ENCODE data around the gene KCNMA1.
A peak's percentile ranks its signal among the peaks of the same experiment; 100 is the strongest.

Gene KCNMA1

GRCh38 chr10:76901701-76902100, 735.9 kb downstream of the KCNMA1 start:
- DNase-seq (ENCODE audit: low read depth) = no peak
- no peak overlapping the region for H3K4me3 ChIP-seq (ENCODE audit: control insufficient read depth, low read depth, low read length)
- no peak for TF ChIP-seq CTCF (IDR thresholded peaks at IDR 0.05; ENCODE audit: control insufficient read depth, insufficient read depth, low read depth, low read length, missing control alignments)

DNA sequence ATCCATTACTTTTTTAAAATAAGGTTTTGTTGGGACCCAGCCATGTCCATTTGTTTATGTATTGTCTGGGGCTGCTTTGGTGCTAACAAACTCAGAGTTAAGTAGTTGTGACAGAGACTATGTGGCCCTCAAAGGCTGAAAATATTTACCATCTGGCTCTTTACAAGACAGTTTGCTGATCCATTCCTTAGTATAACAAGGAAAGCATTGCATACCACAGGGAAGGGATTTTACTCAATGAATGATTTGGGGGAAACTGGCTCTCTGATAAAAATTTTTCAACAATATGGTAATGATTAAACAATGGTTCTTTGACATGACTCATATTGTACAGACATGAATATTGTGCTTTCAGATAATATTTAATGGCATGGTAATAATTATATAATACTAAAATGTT, 738.1 kb downstream of the KCNMA1 start:
- no peak overlapping the region for H3K4me3 ChIP-seq (ENCODE audit: control insufficient read depth, low read depth, low read length)
- TF ChIP-seq CTCF (IDR thresholded peaks at IDR 0.05; ENCODE audit: control insufficient read depth, insufficient read depth, low read depth, low read length, missing control alignments) = no peak
- peak; percentile 31 for DNase-seq (ENCODE audit: low read depth)

DNA sequence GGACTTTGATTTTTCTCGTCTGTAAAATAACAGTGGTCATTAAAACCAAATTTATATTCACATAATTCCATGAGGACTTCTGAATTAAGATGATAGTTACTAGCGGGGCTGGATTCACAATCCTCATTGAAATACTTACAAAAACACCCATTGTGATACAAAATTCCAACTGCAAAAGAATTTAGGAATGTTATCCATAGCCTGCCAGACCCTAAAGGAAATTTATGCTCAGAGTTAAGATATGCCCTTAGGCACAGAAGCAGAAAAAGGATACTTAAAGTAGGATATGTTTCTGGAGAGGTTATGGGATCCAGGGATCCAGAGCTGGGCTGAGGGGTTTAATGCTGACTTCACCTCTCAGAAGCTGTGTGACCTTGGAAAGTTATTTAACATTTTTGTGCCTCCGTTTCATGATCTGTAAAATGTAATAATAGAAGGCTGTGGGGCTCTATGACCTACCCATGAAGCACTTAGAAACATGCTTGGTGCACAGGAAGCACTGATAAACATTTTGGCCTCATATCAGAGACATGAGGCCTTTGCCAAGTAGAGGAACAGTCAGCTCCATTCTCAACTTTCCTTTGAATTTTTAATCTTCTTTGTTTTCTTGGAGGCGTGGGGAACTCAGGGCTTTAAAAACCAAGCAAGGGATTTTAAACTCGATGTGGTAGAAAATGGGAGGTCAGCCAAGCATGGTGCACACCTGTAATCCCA, 744.7 kb downstream of the KCNMA1 start:
- H3K4me3 ChIP-seq (ENCODE audit: control insufficient read depth, low read depth, low read length) = no peak overlapping the region
- no peak for TF ChIP-seq CTCF (IDR thresholded peaks at IDR 0.05; ENCODE audit: control insufficient read depth, insufficient read depth, low read depth, low read length, missing control alignments)
- no peak for DNase-seq (ENCODE audit: low read depth)

DNA sequence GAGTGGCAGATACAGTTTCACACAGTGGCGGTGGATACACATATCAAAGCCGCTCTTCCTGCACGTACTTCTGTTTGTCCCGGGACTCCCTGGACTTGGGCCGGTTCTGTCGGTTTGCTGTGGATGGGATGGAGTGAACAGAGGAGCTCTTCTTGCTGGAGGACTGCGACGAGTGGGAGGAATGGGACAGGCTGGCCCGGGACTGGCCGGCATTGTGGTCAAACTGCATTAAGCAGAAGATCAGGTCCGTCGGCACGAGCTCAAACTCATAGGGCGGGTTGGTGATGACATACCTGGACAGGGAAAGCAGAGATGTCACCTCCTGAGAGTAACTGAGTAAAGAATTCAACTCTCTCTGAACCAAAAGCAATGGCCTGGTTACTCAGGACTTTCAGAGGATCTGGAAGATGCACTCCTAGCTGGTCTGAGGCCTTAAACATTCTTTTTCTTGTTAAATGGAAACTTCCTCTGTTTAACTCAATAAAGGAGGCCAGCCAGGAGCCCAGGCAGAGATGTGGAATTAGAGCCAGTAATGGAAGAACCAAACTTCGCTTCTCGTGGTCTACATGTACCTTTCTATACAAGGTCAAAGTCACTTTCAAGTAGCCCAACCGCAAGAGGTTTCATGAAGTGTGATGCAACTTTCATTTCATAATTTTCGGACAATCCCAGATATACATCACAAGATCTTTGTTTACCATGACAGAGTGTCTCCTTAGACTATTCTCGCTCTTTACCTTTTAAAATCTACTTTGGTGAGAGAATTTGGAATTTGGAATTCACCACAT, 750.2 kb downstream of the KCNMA1 start:
- no peak for DNase-seq (ENCODE audit: low read depth)
- no peak for TF ChIP-seq CTCF (IDR thresholded peaks at IDR 0.05; ENCODE audit: control insufficient read depth, insufficient read depth, low read depth, low read length, missing control alignments)
- no peak overlapping the region for H3K4me3 ChIP-seq (ENCODE audit: control insufficient read depth, low read depth, low read length)

- no peak for TF ChIP-seq CTCF (IDR thresholded peaks at IDR 0.05; ENCODE audit: control insufficient read depth, insufficient read depth, low read depth, low read length, missing control alignments)
- H3K4me3 ChIP-seq (ENCODE audit: control insufficient read depth, low read depth, low read length) = no peak overlapping the region
- DNase-seq (ENCODE audit: low read depth) = no peak
These were observed 751.8 kb downstream of the KCNMA1 start for GRCh38 chr10:76885816-76886215.

- no peak overlapping the region for H3K4me3 ChIP-seq (ENCODE audit: control insufficient read depth, low read depth, low read length)
- DNase-seq (ENCODE audit: low read depth) = no peak
- TF ChIP-seq CTCF (IDR thresholded peaks at IDR 0.05; ENCODE audit: control insufficient read depth, insufficient read depth, low read depth, low read length, missing control alignments) = no peak
These were observed 752.8 kb downstream of the KCNMA1 start for GRCh38 chr10:76884673-76885275.
